HG03159 (cell line): ENCODE measurements around the gene UNC13A.
"Not testable (repeated sequence)": the region's sequence is repeated elsewhere in the genome, so short reads cannot be mapped to it uniquely, and the experiment has no call there.

Experiments
- ATAC-seq: cut with Tn5 transposase; IDR thresholded peaks from one replicate; pipeline ENCODE4 v1.9.1; 2021; ENCODE audit warnings: mild to moderate bottlenecking, moderate library complexity; ENCODE audit not compliant: unreplicated experiment

Gene UNC13A

DNA sequence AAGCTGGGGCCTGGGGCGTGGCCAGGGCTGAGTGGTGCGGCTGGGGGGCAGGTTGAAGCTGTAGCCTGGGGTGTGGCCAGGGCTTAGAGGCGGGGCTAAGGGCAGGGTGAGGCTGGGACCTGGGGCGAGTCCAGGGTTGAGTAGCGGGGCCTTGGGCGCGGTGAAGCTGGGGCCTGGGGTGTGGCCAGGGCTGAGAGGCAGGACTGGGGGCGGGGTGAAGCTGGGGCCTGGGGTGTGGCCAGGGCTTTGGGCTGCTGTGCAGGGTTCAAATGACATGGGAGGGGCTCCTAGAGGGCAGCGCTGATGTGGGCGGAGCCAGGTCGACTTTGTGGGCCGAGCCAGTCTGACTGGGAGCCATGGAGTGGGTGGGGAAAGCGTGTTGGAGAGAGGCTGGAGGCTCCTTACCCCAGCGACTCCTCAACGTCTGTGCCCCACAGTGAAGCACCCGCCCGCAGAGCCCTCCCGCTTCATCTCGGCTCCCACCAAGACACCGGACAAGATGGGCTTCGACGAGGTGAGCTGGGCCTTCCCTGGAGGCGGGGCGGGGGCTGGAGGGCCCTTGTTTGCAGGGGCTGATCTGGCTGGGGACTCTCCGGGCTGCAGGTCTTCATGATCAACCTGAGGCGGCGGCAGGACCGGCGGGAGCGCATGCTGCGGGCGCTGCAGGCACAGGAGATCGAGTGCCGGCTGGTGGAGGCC lies 111.2 kb downstream of the UNC13A start:
- no peak for ATAC-seq

DNA sequence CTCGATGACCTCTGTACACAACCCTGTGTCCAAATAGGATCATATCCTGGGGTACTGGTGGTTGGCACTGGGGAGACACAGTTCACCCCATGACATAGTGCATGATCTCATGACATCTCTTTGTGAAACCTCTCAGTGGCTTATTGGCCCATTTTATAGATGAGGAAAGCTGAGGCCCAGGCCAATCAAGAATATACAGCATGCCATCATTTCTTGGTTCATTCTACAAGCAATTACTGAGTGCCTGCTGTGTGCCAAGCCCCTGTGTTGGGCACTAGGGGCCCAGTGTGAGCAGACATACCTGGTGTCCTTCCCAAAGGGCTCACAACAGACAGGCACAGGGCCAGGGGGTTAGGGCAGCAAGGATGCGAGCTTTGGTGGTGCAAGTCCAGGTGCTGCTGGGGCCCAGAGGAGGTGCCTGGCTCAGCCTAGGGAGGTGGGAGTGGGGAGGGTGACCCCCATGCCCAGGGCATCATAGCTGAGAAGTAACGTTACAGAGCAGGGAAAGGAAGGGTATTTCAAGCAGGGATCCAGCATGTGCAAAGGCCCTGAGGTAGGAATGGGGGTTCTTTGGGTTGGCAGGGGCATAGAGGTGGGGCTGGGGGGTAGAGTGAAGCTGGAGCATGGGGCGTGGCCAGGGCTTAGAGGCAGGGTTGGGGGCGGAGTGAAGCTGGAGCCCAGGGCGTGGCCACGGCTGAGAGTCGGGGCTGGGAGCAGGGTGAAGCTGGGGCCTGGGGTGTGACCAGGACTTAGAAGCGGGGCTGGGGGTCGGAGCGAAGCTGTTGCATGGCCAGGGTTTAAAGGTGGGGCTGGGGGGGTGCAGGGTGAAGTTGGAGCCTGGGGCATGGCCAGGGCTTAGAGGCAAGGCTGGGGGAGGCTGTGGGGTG lies 112.0 kb downstream of the UNC13A start:
- no peak for ATAC-seq

DNA sequence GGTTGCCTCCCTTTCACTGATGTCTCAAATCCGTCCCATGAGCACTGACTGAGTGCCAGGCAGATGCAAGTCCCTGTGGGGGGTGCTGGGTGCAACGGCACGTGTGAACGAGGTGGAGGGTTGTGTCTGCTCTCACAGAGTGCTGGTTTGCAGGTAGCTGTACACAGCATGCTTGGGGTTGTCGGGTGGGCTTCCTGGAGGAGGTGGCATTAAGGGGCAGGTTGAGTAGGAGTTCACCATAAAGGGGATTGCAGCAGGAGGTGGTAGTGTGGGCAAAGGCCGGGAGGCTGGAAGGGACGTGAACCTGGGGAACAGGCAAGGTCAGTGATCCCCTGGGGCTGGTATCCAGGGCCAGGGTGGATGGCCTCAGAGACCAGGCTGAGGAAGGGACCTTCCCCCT lies 115.5 kb downstream of the UNC13A start:
- ATAC-seq: no peak

DNA sequence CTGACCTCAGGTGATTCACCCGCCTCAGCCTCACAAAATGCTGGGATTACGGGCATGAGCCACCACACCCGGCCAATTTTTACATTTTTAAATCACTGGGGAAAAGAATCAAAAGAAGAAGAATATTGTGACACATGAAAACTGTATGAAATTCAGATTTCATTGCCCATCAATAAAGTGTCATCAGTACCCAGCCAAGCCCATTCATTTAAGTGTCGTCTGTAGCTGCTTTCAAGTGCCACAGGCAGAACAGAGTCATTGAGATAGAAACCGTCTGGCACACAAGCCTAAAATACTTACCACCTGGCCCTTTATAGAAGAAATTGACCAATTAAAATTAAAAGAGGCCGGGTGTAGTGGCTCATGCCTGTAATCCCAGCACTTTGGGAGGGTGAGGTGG lies 117.4 kb downstream of the UNC13A start:
- no peak for ATAC-seq

DNA sequence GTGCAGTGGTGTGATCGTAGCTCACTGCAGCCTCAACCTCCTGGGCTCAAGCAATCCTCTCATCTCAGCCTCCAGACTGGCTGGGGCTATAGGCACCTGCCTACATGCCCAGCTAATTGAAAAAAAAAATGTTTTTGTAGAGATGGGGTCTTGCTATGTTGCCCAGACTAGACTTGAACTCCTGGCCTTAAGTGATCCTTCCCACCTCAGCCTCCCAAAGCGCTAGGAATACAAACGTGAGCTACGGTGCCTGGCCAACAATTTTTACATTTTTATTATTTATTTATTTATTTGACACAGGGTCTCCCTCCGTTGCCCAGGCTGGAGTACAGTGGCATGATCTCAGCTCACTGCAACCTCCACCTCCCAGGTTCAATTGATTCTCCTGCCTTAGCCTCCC lies 117.9 kb downstream of the UNC13A start:
- not testable (repeated sequence) for ATAC-seq

DNA sequence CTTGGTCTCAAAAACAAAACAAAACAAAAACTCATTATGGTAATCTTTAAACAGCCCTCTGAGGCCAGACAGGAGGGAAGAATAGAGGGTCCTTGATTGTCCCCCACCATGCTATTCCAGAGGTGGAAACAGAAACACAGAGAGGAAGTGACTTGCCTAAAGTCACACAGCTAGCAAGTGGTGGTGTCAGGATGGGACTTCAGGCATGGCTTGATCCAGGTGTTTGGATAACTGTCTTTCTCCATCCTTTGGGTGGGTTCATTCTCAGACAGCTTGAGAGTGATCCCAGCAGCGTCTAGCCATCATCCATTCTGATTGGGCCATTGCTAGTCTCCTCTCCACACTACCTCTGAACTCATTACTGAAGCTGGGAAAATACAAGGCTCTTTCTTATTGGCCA lies 120.2 kb downstream of the UNC13A start:
- ATAC-seq: no peak

DNA sequence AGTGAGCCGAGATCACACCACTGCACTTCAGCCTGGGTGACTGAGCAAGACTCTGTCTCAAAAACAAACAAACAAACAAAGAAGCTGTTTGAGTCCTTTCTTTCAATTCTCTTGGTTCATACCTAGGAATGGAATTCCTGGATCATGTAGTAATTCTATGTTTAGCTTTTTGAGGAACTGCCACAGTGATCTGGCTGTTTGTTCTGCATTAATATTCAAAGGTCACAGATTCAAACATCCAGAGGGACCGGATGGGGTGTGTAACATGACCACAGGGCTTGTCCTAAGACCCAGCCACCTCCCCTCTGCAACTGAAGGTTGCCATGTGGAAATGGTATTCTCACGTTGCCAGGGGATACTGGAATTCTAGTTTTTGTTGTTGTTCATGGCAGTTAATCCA lies 122.5 kb downstream of the UNC13A start:
- ATAC-seq: no peak

DNA sequence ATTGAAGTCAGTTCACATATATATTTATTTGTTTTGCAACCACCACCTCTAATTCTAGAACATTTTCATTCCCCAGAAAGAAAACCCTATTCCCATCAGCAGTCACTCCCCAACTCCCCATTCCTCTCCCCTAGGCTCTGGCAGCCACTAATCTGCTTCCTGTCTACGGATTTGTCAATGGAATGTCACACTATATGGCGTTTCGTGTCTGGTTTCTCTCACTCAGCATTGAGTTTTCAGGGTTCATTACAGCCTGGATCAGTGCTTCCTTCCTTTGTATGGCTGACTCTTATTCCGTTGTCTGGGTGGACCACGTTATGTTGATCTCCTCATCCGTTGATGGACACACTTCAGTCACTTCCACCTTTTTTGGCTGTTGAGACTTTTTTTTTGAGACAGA lies 123.4 kb downstream of the UNC13A start:
- no peak for ATAC-seq

DNA sequence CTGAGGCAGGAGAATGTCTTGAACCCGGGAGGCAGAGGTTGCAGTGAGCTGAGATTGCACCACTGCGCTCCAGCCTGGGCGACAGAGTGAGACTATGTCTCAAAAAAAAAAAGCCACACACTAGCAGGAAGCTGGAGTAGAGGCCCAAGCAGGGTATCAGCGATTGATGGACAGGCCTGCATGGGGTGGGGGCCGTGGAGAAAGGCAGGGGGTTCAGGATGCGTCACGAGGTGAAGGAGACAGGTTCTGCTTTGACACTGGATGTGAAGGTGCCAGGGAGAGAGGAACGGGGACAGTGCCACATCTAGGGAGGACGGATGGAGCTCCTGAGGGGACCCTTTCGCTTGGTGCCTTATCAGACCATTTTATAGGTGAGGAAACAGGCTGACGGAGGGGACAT lies 125.6 kb downstream of the UNC13A start:
- ATAC-seq: no peak

DNA sequence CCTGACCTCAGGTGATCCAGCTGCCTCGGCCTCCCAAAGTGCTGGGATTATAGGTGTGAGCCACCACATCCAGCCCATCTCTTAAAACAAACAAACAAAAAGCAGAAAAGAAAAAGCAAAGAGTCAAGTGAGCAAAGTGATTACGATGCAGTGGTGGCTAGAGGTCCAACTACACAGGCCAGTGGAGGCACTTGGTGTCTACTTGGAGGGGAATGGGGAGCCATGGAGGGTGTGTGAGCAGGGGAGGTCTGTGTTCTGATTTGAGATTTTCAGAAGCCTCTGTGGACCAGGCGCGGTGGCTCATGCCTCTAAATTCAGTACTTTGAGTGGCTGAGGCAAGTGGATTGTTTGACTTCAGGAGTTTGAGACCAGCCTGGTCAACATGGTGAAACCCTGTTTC lies 126.1 kb downstream of the UNC13A start:
- no peak for ATAC-seq

DNA sequence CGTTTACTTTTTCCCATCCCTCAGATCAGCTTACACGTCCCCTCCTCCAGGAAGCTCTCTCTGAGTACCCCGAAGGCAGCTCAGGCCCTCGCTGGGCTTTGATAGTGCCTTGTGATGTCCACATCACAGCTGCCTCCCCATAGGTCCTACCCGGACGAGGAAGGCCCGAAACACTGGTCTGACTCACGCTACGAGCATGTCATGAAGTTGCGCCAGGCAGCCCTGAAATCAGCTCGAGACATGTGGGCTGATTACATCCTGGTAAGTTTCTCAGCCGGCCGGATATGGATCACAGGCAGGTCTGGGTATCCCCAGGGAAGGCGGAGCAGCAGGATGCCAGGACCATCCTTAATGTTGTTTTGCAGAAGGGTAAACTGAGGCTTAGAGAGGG lies 128.0 kb downstream of the UNC13A start:
- ATAC-seq: no peak

DNA sequence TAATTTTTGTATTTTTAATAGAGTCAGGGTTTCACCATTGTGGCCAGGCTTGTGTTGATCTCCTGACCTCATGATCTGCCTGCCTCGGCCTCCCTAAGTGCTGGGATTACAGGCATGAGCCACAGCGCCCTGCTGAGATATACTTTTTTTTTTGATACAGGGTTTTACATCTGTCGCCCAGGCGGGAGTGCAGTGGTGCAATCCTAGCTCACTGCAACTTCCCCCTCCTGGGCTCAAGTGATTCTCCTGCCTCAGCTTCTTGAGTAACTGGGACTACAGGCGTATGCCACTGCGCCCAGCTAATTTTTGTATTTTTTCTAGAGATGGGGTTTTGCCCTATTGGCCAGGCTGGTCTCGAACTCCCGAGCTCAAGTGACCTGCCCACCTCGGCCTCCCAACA lies 130.7 kb downstream of the UNC13A start:
- ATAC-seq: no peak

DNA sequence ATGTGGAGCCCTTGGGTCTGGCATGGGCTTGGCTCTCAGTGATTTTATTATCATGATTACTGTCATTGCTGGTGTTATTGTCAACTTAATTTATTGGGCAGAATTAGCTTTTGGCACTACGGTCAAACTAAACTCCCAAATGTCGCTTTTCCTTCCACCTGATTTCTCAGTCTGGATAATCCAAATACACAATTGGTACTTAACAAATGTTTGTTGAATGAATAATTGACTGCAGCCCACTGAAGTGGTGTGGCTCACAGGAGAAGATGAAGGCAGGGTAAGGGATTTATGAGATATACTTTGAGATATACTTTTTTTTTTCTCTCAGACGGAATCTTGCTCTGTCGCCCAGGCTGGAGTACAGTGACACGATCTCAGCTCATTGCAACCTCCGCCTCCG lies 131.2 kb downstream of the UNC13A start:
- no peak for ATAC-seq

DNA sequence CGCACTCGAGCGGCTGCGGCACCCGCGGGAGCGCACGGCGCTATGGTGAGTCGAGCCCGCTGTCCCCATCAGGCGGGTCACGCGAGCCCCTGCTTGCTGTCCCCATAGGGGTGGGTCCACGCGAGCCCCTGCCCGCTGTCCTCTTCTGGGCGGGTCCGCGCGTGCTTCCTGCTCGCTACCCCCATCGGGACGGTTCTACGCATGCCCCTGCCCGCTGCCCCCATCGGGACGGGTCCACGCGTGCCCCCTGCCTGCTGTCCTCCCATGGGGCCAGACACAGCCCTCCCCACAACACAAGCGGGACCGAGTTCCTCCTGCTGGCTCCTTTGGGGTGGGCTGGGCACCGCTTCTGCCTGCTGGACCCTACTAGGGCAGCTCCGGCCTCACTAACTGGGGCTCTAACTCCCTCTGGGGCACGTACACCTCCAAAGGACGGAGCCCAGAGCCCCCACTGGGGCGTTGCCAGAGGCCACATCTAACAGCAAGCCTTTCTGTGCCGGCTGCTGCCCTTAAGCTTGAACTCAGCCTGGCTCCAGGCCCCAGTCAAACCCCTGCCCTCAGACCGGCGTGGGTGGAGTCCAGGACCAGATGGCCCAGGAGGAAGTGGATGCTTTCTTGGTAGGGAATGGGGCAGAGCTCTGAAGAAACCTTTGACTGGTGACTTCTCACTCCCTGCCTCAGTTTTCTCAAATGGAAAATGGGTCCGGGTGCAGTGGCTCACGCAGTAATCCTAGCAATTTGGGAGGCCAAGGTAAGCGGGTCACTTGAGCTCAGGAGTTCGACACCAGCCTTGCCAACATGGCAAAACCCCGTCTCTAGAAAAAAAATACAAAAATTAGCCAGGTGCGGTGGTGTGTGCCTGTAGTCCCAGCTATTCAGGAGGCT lies 132.0 kb downstream of the UNC13A start:
- peak; percentile 29 for ATAC-seq

DNA sequence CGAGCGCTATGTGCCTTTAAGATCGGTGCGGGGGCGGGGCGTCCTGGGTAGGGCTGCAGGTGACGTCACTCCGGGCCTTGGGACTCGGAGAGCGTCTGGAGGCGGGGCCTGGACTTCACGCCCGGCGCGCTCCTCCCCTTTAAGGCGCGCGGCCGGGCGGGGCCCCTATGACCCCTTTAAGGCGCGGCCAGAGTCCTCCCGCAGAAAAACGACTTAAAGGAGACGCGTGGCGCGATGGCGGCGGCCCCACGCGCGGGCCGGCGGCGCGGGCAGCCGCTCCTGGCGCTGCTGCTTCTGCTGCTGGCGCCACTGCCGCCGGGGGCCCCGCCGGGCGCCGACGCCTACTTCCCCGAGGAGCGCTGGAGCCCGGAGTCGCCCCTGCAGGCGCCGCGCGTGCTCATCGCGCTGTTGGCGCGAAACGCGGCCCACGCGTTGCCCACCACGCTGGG lies 132.7 kb downstream of the UNC13A start, which contains the start of gene COLGALT1:
COLGALT1 (plus strand) TSS at position 170 of the 449 bp plus-strand sequence; CDS start at position 235, 65 bp downstream.
- ATAC-seq: peak; percentile 85

DNA sequence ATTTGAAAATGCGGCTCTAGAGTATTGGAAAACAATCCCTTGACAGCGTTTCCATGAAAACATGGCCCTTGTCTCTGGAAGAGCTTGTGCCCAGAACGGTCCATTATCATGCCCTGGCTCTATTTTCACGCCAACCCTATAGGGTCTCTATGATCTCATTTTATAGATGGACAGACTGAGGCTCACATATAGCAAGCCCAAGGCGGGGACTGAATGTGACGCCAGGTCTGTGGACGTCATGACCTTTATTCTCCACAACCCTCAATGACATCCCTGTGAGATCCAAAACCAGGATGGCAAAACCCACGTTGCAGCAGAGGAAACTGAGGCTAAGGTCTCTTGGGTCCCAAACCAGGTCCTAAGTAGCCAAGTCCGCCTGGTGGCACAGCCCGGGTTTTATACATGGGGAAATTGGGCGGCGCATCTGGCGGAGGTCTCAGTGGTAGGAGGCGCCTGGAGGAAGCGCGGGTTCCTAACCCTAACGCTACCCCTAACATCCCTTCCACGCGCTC lies 133.1 kb downstream of the UNC13A start:
- ATAC-seq: no peak

DNA sequence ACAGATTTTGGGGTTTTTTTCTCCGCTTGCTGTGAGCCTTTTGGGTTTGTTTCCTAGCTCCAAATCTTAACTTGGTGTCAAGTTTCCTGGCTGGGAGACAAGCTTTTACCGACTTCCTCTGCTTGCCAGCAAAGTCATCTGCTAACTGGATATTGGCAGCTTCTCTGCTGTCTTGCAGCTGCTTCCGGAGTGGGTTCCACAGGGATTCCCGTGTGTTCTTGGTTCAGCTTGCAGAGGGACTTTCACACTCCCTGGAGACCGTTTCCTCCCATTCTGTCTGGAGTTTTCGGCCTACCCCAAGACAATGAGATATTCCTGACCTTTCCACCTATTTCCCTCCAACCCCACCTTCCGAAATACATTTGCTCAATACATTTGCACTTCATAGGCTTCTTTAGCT lies 134.9 kb downstream of the UNC13A start:
- no peak for ATAC-seq

DNA sequence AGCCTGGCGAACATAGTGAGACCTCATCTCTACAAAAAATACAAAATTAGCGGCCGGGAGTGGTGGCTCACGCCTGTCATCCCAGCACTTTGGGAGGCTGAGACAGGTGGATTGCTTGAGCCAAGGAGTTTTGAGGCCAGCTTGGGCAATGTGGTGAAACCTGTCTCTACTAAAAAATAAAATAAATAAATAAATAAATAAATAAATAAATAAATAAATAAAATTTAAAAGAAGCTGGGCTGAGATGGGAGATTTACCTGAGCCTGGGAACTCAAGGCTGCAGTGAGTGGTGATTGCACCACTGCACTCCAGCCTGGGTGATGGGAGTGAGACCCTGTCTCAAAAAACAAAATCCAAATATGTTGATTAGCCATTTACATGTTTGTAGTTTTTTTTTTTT lies 135.4 kb downstream of the UNC13A start:
- ATAC-seq: not testable (repeated sequence)
